ENCODE measurements around the gene APP.

APP gene

DNA sequence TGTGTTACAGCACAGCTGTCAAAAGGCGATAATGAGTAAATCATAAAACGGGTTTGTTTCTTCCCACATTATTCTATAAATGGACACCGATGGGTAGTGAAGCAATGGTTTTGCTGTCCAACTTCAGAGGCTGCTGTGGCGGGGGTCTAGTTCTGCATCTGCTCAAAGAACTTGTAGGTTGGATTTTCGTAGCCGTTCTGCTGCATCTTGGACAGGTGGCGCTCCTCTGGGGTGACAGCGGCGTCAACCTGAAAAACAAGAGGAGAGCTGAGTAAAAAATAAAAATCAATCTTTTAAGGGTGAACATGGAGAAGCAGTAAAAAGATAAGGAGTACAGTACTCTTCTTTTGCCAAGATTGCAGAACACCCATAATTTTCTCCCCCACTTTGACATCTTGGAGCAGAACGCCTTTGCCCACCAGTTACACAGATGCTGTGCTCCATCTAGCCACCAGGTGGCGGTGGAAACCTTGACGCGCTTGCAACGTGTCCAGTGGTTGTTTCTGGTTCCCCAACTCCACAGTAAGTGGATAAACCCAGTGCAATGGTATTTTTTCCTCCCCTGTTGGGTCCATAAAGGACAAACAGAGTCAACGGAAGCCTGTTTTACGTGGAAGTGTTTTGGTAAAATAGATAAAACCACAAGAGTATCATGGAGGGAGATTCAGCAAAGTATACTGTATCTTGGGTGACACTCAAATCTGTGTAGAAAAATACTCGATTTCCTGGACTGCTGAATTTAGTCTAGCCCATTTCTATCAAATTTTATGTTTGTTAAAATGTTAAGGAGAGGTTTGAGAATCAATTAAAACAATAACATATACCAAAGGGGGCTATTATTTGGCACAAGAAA, 288.8 kb downstream of the APP start:
- TF ChIP-seq, protein P1, sequence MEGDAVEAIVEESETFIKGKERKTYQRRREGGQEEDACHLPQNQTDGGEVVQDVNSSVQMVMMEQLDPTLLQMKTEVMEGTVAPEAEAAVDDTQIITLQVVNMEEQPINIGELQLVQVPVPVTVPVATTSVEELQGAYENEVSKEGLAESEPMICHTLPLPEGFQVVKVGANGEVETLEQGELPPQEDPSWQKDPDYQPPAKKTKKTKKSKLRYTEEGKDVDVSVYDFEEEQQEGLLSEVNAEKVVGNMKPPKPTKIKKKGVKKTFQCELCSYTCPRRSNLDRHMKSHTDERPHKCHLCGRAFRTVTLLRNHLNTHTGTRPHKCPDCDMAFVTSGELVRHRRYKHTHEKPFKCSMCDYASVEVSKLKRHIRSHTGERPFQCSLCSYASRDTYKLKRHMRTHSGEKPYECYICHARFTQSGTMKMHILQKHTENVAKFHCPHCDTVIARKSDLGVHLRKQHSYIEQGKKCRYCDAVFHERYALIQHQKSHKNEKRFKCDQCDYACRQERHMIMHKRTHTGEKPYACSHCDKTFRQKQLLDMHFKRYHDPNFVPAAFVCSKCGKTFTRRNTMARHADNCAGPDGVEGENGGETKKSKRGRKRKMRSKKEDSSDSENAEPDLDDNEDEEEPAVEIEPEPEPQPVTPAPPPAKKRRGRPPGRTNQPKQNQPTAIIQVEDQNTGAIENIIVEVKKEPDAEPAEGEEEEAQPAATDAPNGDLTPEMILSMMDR (IDR thresholded peaks at IDR 0.05; ENCODE audit: insufficient read depth, low read length, poor library complexity, severe bottlenecking) = peak; percentile 94
- TF ChIP-seq EZH2phosphoT487 (conservative IDR thresholded peaks at IDR 0.05; ENCODE audit: low read length) = no peak
- H3K27ac ChIP-seq (ENCODE audit: low read depth, low read length) = no peak overlapping the region
- H3K9me2 ChIP-seq (replicated peaks; ENCODE audit: insufficient read depth, low read length) = no peaks in the 10 kb centered on the region
- no peak overlapping the region for H3K4me3 ChIP-seq (ENCODE audit: insufficient read depth, low read length, poor library complexity, severe bottlenecking)
- no peaks in the 10 kb centered on the region for H3K79me2 ChIP-seq (ENCODE audit: insufficient read depth, low read length)
- no peaks in the 10 kb centered on the region for H4K20me1 ChIP-seq (ENCODE audit: low read depth, low read length)
- no peaks in the 10 kb centered on the region for H3K36me3 ChIP-seq (ENCODE audit: low read length)
- H3K9ac ChIP-seq (ENCODE audit: low read length) = no peak overlapping the region
- H3K4me2 ChIP-seq (ENCODE audit: low read depth, low read length, poor library complexity, severe bottlenecking) = peak overlapping the region; percentile 37
- H3F3A ChIP-seq (ENCODE audit: insufficient read depth) = no peaks in the 10 kb centered on the region
- H3K9me3 ChIP-seq (ENCODE audit: insufficient read depth, low read length) = no peaks in the 10 kb centered on the region
- H3K27me3 ChIP-seq (ENCODE audit: low read length) = no peaks in the 10 kb centered on the region
- H2AFZ ChIP-seq (ENCODE audit: low read depth, low read length, severe bottlenecking) = peak overlapping the region; percentile 67

DNA sequence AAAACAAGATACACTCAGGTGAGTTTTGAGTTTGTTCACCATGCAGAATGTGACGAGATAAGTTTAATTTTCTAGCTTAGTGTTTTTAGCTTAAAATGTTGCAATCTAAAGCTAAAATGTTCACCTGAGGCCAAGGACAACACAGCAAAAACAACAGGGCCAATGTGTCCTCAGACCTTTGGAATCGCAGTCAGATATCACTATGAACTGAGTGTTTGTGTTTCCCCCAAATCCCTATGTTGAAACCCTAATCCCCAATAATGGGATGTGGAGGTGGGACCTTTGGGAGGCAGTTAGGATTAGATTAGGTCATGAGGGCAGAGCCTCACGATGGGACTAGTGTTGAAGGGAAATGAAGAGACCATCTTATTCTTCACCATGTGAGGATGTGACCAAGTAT, 291.4 kb downstream of the APP start:
- no peaks in the 10 kb centered on the region for H3K9me2 ChIP-seq (replicated peaks; ENCODE audit: insufficient read depth, low read length)
- H3F3A ChIP-seq (ENCODE audit: insufficient read depth) = no peaks in the 10 kb centered on the region

DNA sequence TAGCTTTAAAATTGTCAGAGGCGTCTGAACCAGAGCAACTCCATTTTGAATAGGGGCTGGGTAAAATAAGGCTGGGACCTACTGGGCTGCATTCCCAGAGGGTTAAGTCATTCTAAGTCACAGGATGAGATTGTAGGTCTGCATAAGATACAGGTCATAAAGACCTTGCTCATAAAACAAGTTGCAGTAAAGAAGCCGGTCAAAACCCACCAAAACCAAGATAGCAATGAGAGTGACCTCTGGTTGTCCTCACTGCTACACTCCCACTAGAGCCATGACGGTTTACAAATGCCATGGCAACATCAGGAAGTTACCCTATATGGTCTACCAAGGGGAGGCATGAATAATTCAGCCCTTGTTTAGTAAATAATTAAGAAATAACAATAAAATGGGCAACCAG, 292.2 kb downstream of the APP start:
- Histone ChIP-seq H3K79me2 (ENCODE audit: insufficient read depth, low read length) (no peaks in the 10 kb centered on the region), H3K27ac (ENCODE audit: low read depth, low read length) (no peak overlapping the region), H3K9me2 (replicated peaks; ENCODE audit: insufficient read depth, low read length) (no peaks in the 10 kb centered on the region), H3K9ac (ENCODE audit: low read length) (no peak overlapping the region), H3K27me3 (ENCODE audit: low read length) (no peaks in the 10 kb centered on the region), H4K20me1 (ENCODE audit: low read depth, low read length) (no peaks in the 10 kb centered on the region), H3K4me2 (ENCODE audit: low read depth, low read length, poor library complexity, severe bottlenecking) (no peak overlapping the region), H3K9me3 (ENCODE audit: insufficient read depth, low read length) (no peaks in the 10 kb centered on the region), H3K4me3 (ENCODE audit: insufficient read depth, low read length, poor library complexity, severe bottlenecking) (no peak overlapping the region), H2AFZ (ENCODE audit: low read depth, low read length, severe bottlenecking) (no peak overlapping the region), H3K36me3 (ENCODE audit: low read length) (no peaks in the 10 kb centered on the region), H3F3A (ENCODE audit: insufficient read depth) (no peaks in the 10 kb centered on the region)
- TF ChIP-seq, protein P1 (IDR thresholded peaks at IDR 0.05; ENCODE audit: insufficient read depth, low read length, poor library complexity, severe bottlenecking) = no peak
- no peak for TF ChIP-seq EZH2phosphoT487 (conservative IDR thresholded peaks at IDR 0.05; ENCODE audit: low read length)

More for the DNA sequence above, 291.4 kb downstream of the APP start:
- H3K9me3 ChIP-seq (ENCODE audit: insufficient read depth, low read length) = no peaks in the 10 kb centered on the region
- H3K9ac ChIP-seq (ENCODE audit: low read length) = no peak overlapping the region
- no peak overlapping the region for H3K4me2 ChIP-seq (ENCODE audit: low read depth, low read length, poor library complexity, severe bottlenecking)
- no peak overlapping the region for H2AFZ ChIP-seq (ENCODE audit: low read depth, low read length, severe bottlenecking)
- H3K36me3 ChIP-seq (ENCODE audit: low read length) = no peaks in the 10 kb centered on the region
- H4K20me1 ChIP-seq (ENCODE audit: low read depth, low read length) = no peaks in the 10 kb centered on the region
- TF ChIP-seq, protein P1 (IDR thresholded peaks at IDR 0.05; ENCODE audit: insufficient read depth, low read length, poor library complexity, severe bottlenecking) = no peak
- no peak for TF ChIP-seq EZH2phosphoT487 (conservative IDR thresholded peaks at IDR 0.05; ENCODE audit: low read length)
- H3K27ac ChIP-seq (ENCODE audit: low read depth, low read length) = no peak overlapping the region
- no peaks in the 10 kb centered on the region for H3K79me2 ChIP-seq (ENCODE audit: insufficient read depth, low read length)
- no peaks in the 10 kb centered on the region for H3K27me3 ChIP-seq (ENCODE audit: low read length)
- no peak overlapping the region for H3K4me3 ChIP-seq (ENCODE audit: insufficient read depth, low read length, poor library complexity, severe bottlenecking)
